Fibroblast of mammary gland (primary cell): ENCODE measurements around the gene SMLR1.

ENCODE experiments used
- DNase-seq: peaks from one replicate; pipeline ENCODE4 v3.0.0-alpha.2; 2010; ENCODE audit warnings: low read depth
- H3K4me3 ChIP-seq: 2 replicates; pipeline ENCODE4 v1.5.1; 2011; ENCODE audit warnings: low read depth, mild to moderate bottlenecking, low read length, moderate library complexity; ENCODE audit not compliant: control insufficient read depth
- TF ChIP-seq, protein P1 (sequence below): conservative IDR thresholded peaks from 2 replicates; pipeline ENCODE4 v1.5.1; 2011; ENCODE audit warnings: low read depth, low read length, inconsistent platforms; ENCODE audit not compliant: control insufficient read depth, insufficient read depth

Gene SMLR1

DNA sequence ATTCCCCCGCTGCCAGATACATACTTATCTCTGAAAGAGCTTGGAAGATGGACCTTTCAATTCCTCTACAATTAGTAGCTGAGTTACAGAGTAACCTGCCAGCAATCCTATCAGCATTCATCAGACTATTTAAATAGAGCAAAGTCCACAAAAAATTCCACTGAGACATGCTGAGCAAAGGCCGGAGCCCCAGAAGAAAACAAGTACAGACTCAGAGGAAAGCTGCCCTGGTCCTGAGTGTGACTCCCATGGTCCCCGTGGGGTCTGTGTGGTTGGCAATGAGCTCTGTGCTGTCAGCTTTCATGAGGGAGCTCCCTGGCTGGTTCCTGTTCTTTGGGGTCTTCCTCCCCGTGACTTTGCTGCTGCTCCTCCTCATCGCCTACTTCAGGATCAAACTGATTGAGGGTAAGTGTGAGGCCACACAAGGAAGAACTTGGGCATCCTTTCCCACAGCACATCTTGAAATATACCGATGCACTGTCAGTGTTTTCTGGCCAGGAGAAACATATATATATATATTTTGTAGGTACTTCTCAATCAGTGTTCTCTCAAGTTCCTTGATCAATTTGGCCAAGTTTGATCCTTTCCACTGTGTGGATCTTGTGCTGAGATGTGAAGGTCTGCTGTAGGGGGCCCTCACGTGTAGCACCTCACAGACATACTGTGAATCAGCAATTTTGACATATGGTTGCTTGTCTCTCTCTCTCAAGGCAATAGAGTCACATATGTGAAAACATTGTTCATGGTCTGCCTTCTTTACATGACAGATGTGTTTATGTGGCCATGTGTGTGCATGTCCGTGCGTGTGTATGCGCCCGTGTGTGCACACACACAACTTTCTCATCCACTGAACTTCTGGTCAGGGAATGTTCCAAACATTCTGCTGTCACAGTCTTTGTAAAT is at the start of gene SMLR1:
Gene SMLR1, plus strand, starts transcription at position 160 of the 903 bp plus-strand sequence. Its CDS starts 8 bp downstream, at position 168.
- no peak for DNase-seq
- TF ChIP-seq, protein P1, sequence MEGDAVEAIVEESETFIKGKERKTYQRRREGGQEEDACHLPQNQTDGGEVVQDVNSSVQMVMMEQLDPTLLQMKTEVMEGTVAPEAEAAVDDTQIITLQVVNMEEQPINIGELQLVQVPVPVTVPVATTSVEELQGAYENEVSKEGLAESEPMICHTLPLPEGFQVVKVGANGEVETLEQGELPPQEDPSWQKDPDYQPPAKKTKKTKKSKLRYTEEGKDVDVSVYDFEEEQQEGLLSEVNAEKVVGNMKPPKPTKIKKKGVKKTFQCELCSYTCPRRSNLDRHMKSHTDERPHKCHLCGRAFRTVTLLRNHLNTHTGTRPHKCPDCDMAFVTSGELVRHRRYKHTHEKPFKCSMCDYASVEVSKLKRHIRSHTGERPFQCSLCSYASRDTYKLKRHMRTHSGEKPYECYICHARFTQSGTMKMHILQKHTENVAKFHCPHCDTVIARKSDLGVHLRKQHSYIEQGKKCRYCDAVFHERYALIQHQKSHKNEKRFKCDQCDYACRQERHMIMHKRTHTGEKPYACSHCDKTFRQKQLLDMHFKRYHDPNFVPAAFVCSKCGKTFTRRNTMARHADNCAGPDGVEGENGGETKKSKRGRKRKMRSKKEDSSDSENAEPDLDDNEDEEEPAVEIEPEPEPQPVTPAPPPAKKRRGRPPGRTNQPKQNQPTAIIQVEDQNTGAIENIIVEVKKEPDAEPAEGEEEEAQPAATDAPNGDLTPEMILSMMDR = no peak
- H3K4me3 ChIP-seq = no peak within 1 kb of the TSS

DNA sequence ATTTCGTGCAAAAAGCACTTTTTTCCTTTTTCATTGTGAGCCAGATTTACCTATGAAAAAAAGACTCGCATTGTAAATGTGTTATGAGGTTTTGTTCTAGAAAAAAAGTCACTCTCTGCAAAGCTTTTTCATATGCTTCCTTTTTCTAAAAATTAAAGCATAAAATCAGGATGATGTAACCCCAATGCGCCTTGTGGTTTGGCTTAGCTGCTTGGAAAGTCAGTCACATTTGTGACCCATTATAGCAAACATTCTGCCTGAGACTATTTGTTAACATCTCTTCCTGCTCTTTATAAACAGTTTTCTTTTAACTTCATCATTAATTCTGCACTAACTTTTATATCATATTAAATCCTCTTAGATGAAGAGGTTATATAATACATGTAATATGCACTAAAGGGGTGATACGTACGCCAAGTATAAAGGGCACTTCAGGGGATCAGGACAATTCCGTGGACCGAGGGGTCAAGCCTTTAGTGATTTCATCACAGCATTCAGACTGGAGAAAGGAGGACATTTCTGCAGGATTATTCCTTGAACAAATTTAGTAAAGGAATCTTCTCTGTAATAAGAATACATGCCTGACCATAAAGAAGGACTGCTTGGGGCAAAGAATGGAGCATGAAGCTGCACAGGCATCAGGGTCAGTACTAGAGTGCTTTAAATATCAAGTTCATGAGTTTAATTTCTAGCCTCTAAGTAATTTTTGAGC is 48.1 kb upstream of the SMLR1 start:
- DNase-seq = peak; percentile 82
- TF ChIP-seq, protein P1 = no peak
- peak overlapping the region; percentile 17 for H3K4me3 ChIP-seq

DNA sequence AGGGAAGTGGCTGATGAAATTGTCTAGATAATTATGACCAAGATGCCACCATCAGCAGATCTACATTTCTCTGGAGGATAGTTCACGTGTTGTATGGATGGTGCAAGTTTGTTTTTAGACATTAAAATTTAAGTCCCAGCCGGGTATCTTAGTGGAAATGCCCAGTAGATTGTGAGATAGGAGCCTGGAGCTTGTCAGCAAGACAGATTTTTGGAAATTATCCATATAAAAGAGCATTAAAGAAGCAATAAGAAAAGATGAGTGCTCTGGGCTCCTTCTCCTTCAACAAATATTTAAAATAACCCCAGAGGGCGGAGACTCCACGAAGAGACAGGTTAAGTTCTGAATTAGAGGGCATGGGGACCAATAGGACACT is 47.6 kb upstream of the SMLR1 start:
- H3K4me3 ChIP-seq = no peak overlapping the region
- DNase-seq = peak; percentile 21
- TF ChIP-seq, protein P1 = no peak

DNA sequence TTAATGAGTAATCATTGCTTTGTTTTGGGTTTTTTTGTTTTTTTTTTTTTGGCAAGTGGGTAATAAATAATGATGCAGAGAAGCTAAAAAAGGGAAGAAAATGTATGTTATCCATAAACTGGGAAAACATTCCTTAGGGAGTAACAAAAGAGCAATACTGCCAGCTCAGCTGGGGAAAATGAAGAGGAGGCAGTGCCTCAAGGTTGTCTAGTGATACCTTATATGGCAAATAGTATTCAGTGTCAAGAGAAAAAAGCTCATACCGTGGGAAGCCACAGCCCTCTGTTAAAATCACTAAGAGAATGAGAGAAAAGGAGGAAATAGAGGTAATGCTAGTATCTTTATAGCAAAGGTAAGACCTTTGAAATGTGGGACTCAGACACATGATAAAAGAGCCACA is 47.1 kb upstream of the SMLR1 start:
- H3K4me3 ChIP-seq = no peak overlapping the region
- TF ChIP-seq, protein P1 = no peak
- peak; percentile 23 for DNase-seq

DNA sequence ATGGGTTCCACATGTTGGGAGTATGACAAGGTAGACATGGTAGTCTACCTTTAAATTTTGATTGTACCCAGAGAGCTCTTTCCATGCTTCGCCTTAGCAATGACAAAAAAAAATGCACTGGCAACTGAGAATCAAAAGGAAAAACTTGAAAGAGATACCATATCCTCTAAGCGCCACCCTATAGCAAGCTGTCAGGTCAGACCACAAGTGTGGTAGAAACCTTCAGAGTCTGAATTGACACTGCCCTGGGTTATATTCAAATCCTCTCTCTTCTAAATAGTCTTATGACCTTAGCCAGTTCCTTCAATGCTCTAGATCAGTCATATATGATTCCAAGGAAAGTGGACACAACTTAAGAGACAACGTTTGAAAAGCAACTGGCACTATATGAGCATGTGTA is 45.6 kb upstream of the SMLR1 start:
- H3K4me3 ChIP-seq = no peak overlapping the region
- TF ChIP-seq, protein P1 = no peak
- DNase-seq = no peak

DNA sequence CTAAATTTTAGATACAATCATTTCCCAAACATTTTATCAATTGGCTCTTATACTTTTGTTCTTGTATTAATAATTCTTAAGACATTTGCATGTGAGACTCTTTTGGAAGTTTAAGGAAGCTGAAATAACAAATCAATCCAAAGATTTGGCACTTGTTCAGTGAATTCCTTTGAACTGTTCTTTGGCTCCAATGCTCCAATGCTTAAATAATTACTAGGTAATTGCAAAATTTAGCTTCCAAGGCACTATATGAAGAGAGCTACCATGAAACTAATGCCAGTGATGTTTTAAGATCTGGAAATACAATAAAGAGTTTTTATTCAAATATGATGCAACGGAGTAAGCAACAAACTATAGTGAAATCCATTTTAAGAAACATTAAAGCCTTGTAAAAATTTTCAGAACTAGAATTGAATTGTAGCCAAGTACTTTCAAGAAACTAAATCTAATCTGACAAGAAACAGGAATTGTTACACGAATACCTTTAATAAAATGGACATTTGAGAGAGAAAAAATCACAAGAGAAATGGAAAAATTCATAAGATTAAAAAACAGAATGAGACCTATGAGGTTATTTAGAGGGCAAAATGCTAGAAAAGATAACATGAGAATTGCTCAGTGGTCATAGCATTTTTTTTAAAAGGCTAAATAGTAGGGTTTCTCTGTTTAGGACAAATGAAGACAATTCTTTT is 43.6 kb upstream of the SMLR1 start:
- DNase-seq = peak; percentile 12
- H3K4me3 ChIP-seq = no peak overlapping the region
- TF ChIP-seq, protein P1 = no peak
